Neural crest cell (in vitro differentiated cells): ENCODE measurements around the gene PTPRU. TPM values are rescaled to one million over a fixed set of nuclear protein-coding genes. Genes with fewer than 3 reads are reported as not detected.

Experiments used
- DNase-seq: peaks from one replicate; pipeline ENCODE4 v3.0.0; 2021; ENCODE audit warnings: low read depth, mixed read lengths, low spot score
- H3K27ac Mint-ChIP-seq: one replicate; pipeline ENCODE4 v1.8.0; 2021; ENCODE audit warnings: mild to moderate bottlenecking, mixed read lengths; ENCODE audit not compliant: unreplicated experiment
- H3K27me3 Mint-ChIP-seq: 2 replicates; pipeline ENCODE4 v1.8.0; 2021; ENCODE audit warnings: low read depth, mild to moderate bottlenecking, mixed read lengths
- H3K36me3 Mint-ChIP-seq: 2 replicates; pipeline ENCODE4 v1.8.0; 2021; ENCODE audit warnings: low read depth, mild to moderate bottlenecking, mixed read lengths
- H3K4me1 Mint-ChIP-seq: 2 replicates; pipeline ENCODE4 v1.8.0; 2021; ENCODE audit warnings: mixed read lengths
- H3K4me3 Mint-ChIP-seq: one replicate; pipeline ENCODE4 v1.8.0; 2021; ENCODE audit warnings: mild to moderate bottlenecking, mixed read lengths
- H3K9me3 Mint-ChIP-seq: 2 replicates; pipeline ENCODE4 v1.8.0; 2021; ENCODE audit warnings: mixed read lengths
- total RNA-seq: library from RNA; stranded (reverse); gene quantifications from 2 replicates; pipeline ENCODE4 v1.2.1, GENCODE V29; 2021
- TF ChIP-seq, protein P1 (sequence below): fragments of 200-600 bp; sonication (generic); conservative IDR thresholded peaks from 2 replicates; pipeline ENCODE4 v1.5.0; 2021; ENCODE audit warnings: antibody characterized with exemption, mild to moderate bottlenecking

Gene PTPRU
- total RNA-seq, 1 donor from 2014 or later, result 5.1 TPM

- TF ChIP-seq, protein P1, sequence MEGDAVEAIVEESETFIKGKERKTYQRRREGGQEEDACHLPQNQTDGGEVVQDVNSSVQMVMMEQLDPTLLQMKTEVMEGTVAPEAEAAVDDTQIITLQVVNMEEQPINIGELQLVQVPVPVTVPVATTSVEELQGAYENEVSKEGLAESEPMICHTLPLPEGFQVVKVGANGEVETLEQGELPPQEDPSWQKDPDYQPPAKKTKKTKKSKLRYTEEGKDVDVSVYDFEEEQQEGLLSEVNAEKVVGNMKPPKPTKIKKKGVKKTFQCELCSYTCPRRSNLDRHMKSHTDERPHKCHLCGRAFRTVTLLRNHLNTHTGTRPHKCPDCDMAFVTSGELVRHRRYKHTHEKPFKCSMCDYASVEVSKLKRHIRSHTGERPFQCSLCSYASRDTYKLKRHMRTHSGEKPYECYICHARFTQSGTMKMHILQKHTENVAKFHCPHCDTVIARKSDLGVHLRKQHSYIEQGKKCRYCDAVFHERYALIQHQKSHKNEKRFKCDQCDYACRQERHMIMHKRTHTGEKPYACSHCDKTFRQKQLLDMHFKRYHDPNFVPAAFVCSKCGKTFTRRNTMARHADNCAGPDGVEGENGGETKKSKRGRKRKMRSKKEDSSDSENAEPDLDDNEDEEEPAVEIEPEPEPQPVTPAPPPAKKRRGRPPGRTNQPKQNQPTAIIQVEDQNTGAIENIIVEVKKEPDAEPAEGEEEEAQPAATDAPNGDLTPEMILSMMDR, result no peak
- no peak overlapping the region for H3K4me3 Mint-ChIP-seq
- no peak for DNase-seq
- H3K4me1 Mint-ChIP-seq, result no peaks in the 10 kb centered on the region
- H3K9me3 Mint-ChIP-seq, result no peaks in the 10 kb centered on the region
- H3K27me3 Mint-ChIP-seq, result peaks cover 39% of the 10 kb centered on the region
- H3K36me3 Mint-ChIP-seq, result no peaks in the 10 kb centered on the region
- no peak overlapping the region for H3K27ac Mint-ChIP-seq
These were observed 102.7 kb downstream of the PTPRU start for GRCh38 chr1:29338908-29339575.

- Mint-ChIP-seq H3K27me3 (peaks cover 44% of the 10 kb centered on the region), H3K27ac (no peak overlapping the region), H3K36me3 (no peaks in the 10 kb centered on the region), H3K4me3 (no peak overlapping the region), H3K9me3 (no peaks in the 10 kb centered on the region), H3K4me1 (no peaks in the 10 kb centered on the region)
- TF ChIP-seq, protein P1, result peak; percentile 28
- no peak for DNase-seq
These were observed 105.6 kb downstream of the PTPRU start for GRCh38 chr1:29341936-29342335.

GRCh38 chr1:29342351-29342750 is 106.0 kb downstream of the PTPRU start:
- Mint-ChIP-seq H3K4me1 (no peaks in the 10 kb centered on the region), H3K27ac (no peak overlapping the region), H3K27me3 (peaks cover 46% of the 10 kb centered on the region), H3K9me3 (no peaks in the 10 kb centered on the region), H3K36me3 (no peaks in the 10 kb centered on the region), H3K4me3 (no peak overlapping the region)
- TF ChIP-seq, protein P1, result no peak
- no peak for DNase-seq

DNA sequence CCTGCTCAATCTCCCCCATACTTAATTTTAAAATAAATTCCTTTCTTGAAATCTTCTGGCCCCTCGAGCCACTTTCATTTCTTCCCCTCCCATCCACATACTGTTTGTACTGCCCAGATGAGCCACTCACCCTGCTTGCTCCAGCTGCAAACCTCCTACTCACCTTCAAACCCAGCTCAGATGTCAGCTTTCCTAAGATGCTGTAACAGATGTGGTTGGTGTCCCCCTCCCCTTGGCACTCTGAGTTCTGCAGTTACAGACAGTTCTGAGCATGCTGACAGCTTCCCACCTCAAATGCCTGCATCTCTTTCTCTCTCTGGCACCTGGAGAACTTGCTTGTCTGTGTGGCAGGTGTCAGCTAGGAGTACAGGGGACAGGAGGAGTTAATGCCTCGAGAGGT is 106.7 kb downstream of the PTPRU start:
- no peak for DNase-seq
- TF ChIP-seq, protein P1, result no peak
- H3K27ac Mint-ChIP-seq, result no peak overlapping the region
- no peaks in the 10 kb centered on the region for H3K4me1 Mint-ChIP-seq
- H3K27me3 Mint-ChIP-seq, result peaks cover 40% of the 10 kb centered on the region
- no peaks in the 10 kb centered on the region for H3K36me3 Mint-ChIP-seq
- H3K4me3 Mint-ChIP-seq, result no peak overlapping the region
- no peaks in the 10 kb centered on the region for H3K9me3 Mint-ChIP-seq

DNA sequence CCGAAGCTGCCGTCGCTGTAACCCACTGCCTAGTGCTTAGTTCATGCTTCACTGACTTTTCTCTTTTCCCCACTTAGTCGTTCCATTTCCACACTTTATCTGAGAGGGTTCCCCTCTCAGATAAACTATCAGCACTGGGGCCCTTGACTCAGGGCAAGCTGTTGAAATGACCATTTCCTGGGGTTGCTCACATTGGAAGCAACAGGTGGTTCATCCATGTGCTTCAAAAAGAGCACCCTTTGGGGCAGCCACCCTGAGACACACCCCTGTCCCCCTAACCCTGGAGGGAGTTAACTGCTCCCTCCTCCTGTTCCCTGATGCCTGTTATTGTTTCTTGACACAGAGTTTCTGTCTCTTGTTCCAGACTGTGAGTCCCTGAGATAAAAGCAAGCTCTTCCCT is 107.2 kb downstream of the PTPRU start:
- Mint-ChIP-seq H3K4me1 (no peaks in the 10 kb centered on the region), H3K4me3 (no peak overlapping the region), H3K27me3 (peaks cover 39% of the 10 kb centered on the region), H3K27ac (no peak overlapping the region), H3K36me3 (no peaks in the 10 kb centered on the region), H3K9me3 (no peaks in the 10 kb centered on the region)
- no peak for DNase-seq
- TF ChIP-seq, protein P1, result no peak
